HUES64 (cell line): ENCODE measurements around the gene NFKBIE.
A peak's percentile ranks its signal among the peaks of the same experiment; 100 is the strongest.

Experiments
- H3K27ac ChIP-seq: 2 replicates; pipeline ENCODE4 v1.7.0; 2013; ENCODE audit warnings: low read depth, low read length, inconsistent platforms
- H3K27me3 ChIP-seq: 2 replicates; pipeline ENCODE4 v1.6.1; 2013; ENCODE audit warnings: mild to moderate bottlenecking, low read length; ENCODE audit not compliant: insufficient read depth
- H3K36me3 ChIP-seq: 2 replicates; pipeline ENCODE4 v1.6.1; 2013; ENCODE audit warnings: mild to moderate bottlenecking, low read length; ENCODE audit not compliant: insufficient read depth
- H3K4me1 ChIP-seq: 2 replicates; pipeline ENCODE4 v1.6.1; 2013; ENCODE audit warnings: mild to moderate bottlenecking, low read length, moderate library complexity; ENCODE audit not compliant: insufficient read depth
- H3K4me3 ChIP-seq: 2 replicates; pipeline ENCODE4 v1.5.1; 2013; ENCODE audit warnings: mild to moderate bottlenecking, low read length, moderate library complexity
- H3K9ac ChIP-seq: 2 replicates; pipeline ENCODE4 v1.6.1; 2013; ENCODE audit warnings: mild to moderate bottlenecking, low read depth, low read length
- H3K9me3 ChIP-seq: 2 replicates; pipeline ENCODE4 v1.6.1; 2013; ENCODE audit warnings: low read depth, low read length; ENCODE audit not compliant: insufficient read depth
- WGBS: fragments of 150-250, 120-280 bp; methylation state at CpG from one replicate; pipeline ENCODE4 v1.1.7; 2013; ENCODE audit warnings: missing lambda C conversion rate; 5-methylcytosine and 5-hydroxymethylcytosine counted together

NFKBIE gene

DNA sequence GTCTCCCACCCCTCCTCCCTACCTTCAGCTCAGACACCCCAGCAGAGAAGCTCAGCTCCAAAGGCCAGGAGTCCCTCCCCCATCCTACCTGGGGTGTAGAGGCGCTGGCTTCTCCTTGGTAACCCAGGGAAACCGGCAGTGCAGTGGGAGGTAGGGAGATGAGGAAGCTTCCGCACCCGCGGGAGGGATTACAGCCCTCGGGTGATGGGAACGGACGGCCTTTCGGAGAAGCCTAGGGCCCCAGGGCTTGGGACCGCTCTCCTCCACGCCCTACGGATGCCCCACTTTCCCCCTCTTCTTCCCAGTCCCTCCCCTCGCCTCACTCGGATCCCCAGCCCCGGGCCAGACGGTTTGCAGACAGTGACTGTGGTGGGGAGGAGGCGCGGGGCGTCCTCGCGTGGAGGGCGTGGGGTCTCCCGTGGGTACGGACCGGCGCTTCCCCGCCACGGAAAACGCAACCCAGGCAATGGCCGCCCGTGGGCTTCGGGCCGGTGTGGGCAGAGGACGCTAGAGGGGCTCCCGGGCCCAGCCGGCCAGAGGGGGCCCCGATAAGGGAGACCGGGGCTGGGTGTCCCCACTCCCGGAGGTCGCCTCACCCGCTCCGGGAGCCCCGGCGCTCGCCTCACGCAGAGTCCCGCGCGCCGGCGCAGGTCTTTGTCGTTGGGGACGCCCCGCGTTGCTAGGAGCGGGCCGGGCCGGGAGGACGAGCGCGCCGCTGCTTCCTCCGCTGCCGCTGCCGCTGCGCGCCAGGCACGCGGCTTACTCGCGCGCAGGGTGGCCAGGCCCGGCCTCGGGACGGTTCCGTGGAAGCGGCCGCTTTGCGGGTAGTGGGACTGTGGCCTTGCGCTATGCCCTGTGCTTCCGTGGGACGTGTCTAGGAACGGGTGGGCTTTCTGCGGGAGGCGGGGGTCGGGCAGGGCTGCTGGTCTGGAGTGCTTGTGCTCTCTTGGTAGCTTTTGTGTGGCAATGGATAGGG lies 32.0 kb upstream of the NFKBIE start:
- Histone ChIP-seq H3K36me3 (peaks cover 23% of the 10 kb centered on the region), H3K27ac (no peak overlapping the region), H3K9ac (peak overlapping the region; percentile 54; the same call in 1 of the 2 replicates), H3K4me3 (peak overlapping the region; percentile 74), H3K9me3 (no peaks in the 10 kb centered on the region), H3K4me1 (no peaks in the 10 kb centered on the region), H3K27me3 (peaks cover 34% of the 10 kb centered on the region)
- under 1% methylated on average over 85 of the region's 86 CpGs for whole genome bisulfite sequencing

- Histone ChIP-seq H3K36me3 (peaks cover under 1% of the 10 kb centered on the region; the same call in 1 of the 2 replicates), H3K9me3 (no peaks in the 10 kb centered on the region), H3K9ac (no peak overlapping the region), H3K27me3 (peaks cover 44% of the 10 kb centered on the region), H3K4me1 (no peaks in the 10 kb centered on the region), H3K27ac (no peak overlapping the region), H3K4me3 (no peak overlapping the region)
- WGBS, result 77% methylated on average over 7 of the region's 7 CpGs
Measured at GRCh38 chr6:44294832-44295791, 29.8 kb upstream of the NFKBIE start.

DNA sequence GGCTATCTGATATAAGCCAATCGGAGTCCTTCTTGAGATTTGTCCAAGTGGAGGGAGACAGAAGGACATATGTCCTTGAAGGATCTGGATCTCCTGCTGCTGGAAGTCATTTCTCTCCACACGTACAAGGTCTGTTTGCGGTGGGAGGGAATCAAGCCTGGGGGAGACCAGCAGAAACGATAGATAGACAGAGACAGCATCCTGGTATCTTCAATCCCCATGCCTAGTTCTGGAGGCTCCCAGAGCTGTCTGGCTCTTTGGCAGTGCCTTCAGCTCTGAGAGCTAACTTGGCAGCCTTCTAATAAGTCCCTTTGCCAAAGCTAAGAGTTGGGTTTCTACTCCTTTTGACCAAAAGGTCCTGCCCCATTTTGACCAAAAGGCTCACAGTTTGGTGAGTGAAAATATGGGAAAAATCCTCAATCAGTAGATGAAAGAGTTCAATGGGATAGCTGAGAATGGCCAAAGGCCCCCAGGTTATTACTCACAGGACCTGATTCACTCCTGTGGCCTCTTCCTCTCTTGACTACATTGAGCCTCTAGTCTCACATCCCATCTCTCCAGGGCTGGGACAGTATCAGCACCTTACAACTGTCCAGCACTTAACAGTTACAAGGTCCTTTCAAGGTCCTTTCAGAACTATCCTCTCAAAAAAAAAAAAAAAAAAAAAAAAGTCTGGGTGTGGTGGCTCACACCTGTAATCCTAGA lies 27.5 kb upstream of the NFKBIE start:
- peaks cover 52% of the 10 kb centered on the region for H3K27me3 ChIP-seq
- H3K27ac ChIP-seq, result no peak overlapping the region
- H3K9ac ChIP-seq, result no peak overlapping the region
- no peak overlapping the region for H3K4me3 ChIP-seq
- 86% methylated on average over 4 of the region's 4 CpGs for WGBS
- no peaks in the 10 kb centered on the region for H3K36me3 ChIP-seq
- H3K9me3 ChIP-seq, result no peaks in the 10 kb centered on the region
- no peaks in the 10 kb centered on the region for H3K4me1 ChIP-seq

DNA sequence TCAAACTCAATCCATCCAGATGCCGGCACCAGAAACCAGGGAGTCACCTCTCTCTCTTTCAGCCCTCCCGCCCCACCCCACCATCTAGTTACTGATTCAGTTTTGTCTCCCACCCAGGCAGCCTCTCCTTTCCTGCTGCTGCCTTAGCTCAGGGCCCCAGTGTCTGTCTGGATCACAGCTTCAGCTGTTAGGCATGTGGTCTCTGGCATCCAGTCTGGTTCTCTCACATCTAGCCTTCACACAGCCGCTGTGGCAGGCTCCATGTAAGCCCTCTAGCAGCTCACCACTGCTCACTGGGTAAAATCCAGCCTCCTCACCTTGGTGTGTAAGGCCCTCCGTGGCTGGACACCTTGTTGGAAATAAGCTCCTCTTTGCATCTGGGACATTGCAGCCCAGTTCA lies 26.5 kb upstream of the NFKBIE start:
- H3K36me3 ChIP-seq, result no peaks in the 10 kb centered on the region
- H3K27ac ChIP-seq, result no peak overlapping the region
- no peak overlapping the region for H3K4me3 ChIP-seq
- no peaks in the 10 kb centered on the region for H3K9me3 ChIP-seq
- no peaks in the 10 kb centered on the region for H3K4me1 ChIP-seq
- WGBS, result 75% methylated on average over 4 of the region's 4 CpGs
- peaks cover 53% of the 10 kb centered on the region for H3K27me3 ChIP-seq
- no peak overlapping the region for H3K9ac ChIP-seq

DNA sequence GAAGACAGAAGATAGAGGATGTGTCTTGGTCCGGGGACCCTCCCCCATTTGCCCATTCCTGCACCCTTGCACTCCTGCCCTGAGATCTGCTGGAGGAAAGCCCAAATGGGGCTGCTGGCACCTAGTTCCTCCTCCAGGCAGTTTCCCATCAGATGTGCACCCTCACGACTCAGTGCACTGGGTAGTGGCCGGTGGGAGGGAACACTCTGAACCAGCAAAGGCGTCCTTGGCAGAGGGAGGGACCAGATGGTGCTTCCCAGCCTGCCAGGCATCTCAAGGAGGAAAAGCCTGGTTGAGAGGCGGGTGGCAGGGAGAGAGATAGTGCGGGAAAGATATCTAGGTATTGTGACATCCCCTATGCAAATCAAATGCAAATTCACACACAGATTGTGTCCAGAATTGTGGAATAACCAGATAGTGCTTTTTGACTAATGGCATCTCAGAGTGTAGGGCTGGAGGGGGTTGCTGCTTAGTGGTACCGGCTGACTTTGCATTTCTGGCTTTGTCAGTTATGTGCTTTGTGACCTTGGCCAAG lies 24.4 kb upstream of the NFKBIE start:
- Histone ChIP-seq H3K4me3 (no peak overlapping the region), H3K4me1 (no peaks in the 10 kb centered on the region), H3K27me3 (peaks cover 44% of the 10 kb centered on the region), H3K9me3 (no peaks in the 10 kb centered on the region), H3K9ac (no peak overlapping the region), H3K27ac (no peak overlapping the region), H3K36me3 (no peaks in the 10 kb centered on the region)
- 62% methylated on average over 7 of the region's 7 CpGs for WGBS

DNA sequence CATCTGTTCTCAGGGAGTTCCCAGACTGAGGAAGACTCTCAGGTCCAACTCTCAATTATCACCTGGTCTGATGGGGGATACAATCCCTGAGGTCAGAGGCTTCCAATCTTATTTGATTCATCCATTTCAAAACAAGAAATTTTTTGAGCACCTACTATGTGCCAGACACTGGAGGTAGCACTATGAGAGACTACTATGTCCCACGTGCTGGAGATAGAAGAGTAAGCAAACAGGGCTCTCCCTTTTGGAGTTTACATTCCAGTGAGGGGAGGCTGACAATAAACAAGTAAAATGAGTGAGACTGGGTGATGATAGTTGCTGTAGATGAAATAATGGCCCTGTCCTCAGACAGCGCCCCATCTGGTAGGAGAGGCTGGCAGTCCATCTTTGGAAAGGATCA lies 21.4 kb upstream of the NFKBIE start:
- H3K4me1 ChIP-seq, result no peaks in the 10 kb centered on the region
- H3K36me3 ChIP-seq, result no peaks in the 10 kb centered on the region
- WGBS, result 38% methylated on average over 2 of the region's 2 CpGs
- H3K27me3 ChIP-seq, result peaks cover 54% of the 10 kb centered on the region
- H3K9ac ChIP-seq, result no peak overlapping the region
- H3K27ac ChIP-seq, result no peak overlapping the region
- no peak overlapping the region for H3K4me3 ChIP-seq
- no peaks in the 10 kb centered on the region for H3K9me3 ChIP-seq

DNA sequence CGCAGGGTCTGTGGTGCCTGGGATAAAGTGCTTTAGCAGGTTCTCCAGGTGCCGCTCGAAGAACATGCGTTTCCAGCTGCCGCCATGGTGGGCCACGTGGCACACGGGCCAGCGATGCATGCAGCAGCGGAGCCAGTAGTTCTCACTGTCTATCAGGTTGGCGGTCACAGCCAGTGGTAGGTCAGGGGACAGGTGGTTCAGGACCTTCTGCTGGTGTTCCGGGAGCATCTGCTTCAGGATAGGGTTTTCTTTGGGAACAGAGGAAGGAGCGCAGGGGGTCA lies 20.9 kb upstream of the NFKBIE start:
- Histone ChIP-seq H3K27ac (no peak overlapping the region), H3K9me3 (no peaks in the 10 kb centered on the region), H3K9ac (no peak overlapping the region), H3K4me1 (no peaks in the 10 kb centered on the region), H3K27me3 (peaks cover 54% of the 10 kb centered on the region), H3K4me3 (no peak overlapping the region), H3K36me3 (no peaks in the 10 kb centered on the region)
- 85% methylated on average over 12 of the region's 12 CpGs for WGBS

GRCh38 chr6:44285552-44286284 lies 20.4 kb upstream of the NFKBIE start:
- H3K4me1 ChIP-seq, result no peaks in the 10 kb centered on the region
- no peak overlapping the region for H3K4me3 ChIP-seq
- peaks cover 51% of the 10 kb centered on the region for H3K27me3 ChIP-seq
- H3K27ac ChIP-seq, result no peak overlapping the region
- WGBS, result 73% methylated on average over 25 of the region's 25 CpGs
- no peaks in the 10 kb centered on the region for H3K36me3 ChIP-seq
- H3K9me3 ChIP-seq, result no peaks in the 10 kb centered on the region
- no peak overlapping the region for H3K9ac ChIP-seq

- Histone ChIP-seq H3K9ac (no peak overlapping the region), H3K9me3 (no peaks in the 10 kb centered on the region), H3K4me1 (no peaks in the 10 kb centered on the region), H3K36me3 (no peaks in the 10 kb centered on the region), H3K4me3 (no peak overlapping the region), H3K27ac (no peak overlapping the region), H3K27me3 (peaks cover 52% of the 10 kb centered on the region)
- 49% methylated on average over 4 of the region's 4 CpGs for WGBS
Measured at GRCh38 chr6:44284867-44285266, 19.5 kb upstream of the NFKBIE start.

DNA sequence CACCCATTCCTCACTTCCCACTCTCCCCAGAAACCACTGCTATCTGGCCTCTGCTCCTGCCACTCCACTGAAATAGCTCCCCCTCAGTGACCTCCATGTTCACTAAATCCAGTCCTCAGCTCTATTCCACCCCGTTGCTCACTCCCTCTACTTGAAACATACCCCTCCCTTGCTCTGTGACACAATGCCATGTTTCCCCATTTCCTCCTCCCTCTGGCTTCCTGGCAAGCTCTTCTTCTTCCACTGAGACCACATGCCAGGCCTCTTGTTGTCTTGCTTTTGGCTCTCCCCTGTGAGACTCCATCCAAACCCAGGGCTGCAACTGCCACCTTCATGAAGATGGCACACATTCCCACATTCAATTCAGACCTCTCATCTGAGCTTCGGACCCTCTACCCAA lies 18.8 kb upstream of the NFKBIE start:
- Histone ChIP-seq H3K27ac (no peak overlapping the region), H3K4me3 (no peak overlapping the region), H3K27me3 (peaks cover 50% of the 10 kb centered on the region), H3K4me1 (no peaks in the 10 kb centered on the region), H3K9ac (no peak overlapping the region), H3K36me3 (no peaks in the 10 kb centered on the region), H3K9me3 (no peaks in the 10 kb centered on the region)
- 55% methylated on average over 2 of the region's 2 CpGs for WGBS
